Measurements from ENCODE around the gene IL11RA.

IL11RA gene

DNA sequence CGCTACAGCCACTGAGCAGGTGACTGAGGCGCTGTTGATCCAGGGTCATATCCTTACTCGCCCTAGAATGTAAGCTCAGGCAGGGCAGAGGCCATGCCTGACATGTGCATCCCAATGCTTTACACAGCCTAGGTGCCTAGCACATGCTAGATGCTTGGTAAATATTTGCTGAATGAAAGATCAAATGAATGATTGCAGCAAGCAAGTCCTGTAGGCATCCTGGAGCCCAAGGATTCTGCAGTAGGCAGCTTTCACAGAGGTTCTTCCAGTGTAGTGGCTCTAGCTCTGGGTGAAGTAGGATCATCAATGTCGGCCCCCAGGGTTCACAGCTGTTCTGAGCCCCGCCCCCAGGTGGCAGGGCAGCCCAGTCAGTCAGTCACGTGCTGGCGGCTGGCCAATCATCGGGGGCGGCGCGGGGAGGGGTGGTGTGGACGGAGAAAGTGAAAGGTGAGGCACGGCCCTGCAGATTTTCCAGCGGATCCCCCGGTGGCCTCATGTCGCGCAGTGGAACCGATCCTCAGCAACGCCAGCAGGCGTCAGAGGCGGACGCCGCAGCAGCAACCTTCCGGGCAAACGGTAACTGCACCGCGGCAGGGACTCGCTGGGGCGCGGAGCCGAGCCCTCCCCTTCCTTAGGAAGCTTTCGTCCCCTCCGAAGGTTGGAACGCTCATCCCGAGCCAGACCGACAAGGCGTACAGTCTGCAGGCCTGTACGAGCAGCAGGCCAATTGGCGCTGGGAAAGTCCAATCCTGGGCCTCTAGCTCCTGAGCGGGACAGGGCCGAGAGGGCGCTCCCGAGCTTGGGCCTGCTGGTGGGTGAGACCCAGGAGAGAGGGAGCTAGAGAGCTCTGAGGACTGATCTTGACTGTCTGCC, 5.5 kb upstream of the IL11RA start, which contains the start of gene GALT:
TSS of gene GALT (plus strand) at position 465 of the 873 bp plus-strand sequence. CDS start at position 495, 30 bp downstream.
- H2AK5ac ChIP-seq (ENCODE audit: low read length), result peak within 1 kb of the TSS; percentile 50
- peak; percentile 93 to 95 for DNase-seq
- H2BK120ac ChIP-seq (ENCODE audit: insufficient read depth, low read length, poor library complexity), result peak within 1 kb of the TSS; percentile 67
- H3K14ac ChIP-seq (ENCODE audit: low read length), result peak within 1 kb of the TSS; percentile 95
- H2BK5ac ChIP-seq (ENCODE audit: low read depth, low read length, poor library complexity), result peak within 1 kb of the TSS; percentile 73
- peak within 1 kb of the TSS; percentile 89 for H4K8ac ChIP-seq (ENCODE audit: low read depth, low read length)
- peak within 1 kb of the TSS; percentile 81 for H3K9ac ChIP-seq (ENCODE audit: low read length)
- no peak within 1 kb of the TSS for H3K23ac ChIP-seq (ENCODE audit: low read length)
- peak within 1 kb of the TSS; percentile 76 for H3K27ac ChIP-seq (ENCODE audit: low read depth, low read length)
- H3K4me3 ChIP-seq (ENCODE audit: low read depth, low read length), result peak within 1 kb of the TSS; percentile 81
- H3K79me1 ChIP-seq (ENCODE audit: low read length), result peaks cover 11% of the 10 kb centered on the region
- H3K4me2 ChIP-seq (ENCODE audit: low read length), result peak within 1 kb of the TSS; percentile 78
- H2BK12ac ChIP-seq (ENCODE audit: low read length), result peak within 1 kb of the TSS; percentile 76
- peaks cover 32 to 33% of the 10 kb centered on the region in 2 experiments for H3K4me1 ChIP-seq (ENCODE audit: control insufficient read depth in 1 of 2, insufficient read depth in 2 of 2, low read length in 2 of 2)
- peak within 1 kb of the TSS; percentile 70 for H4K12ac ChIP-seq (ENCODE audit: low read depth, low read length)
- peaks cover 12% of the 10 kb centered on the region for H3K79me2 ChIP-seq (ENCODE audit: control insufficient read depth, insufficient read depth, low read length, poor library complexity)
- peak within 1 kb of the TSS; percentile 72 for H2AFZ ChIP-seq (ENCODE audit: insufficient read depth, low read length, poor library complexity)
- peak within 1 kb of the TSS; percentile 87 for H3K18ac ChIP-seq (ENCODE audit: low read length)
- H4K91ac ChIP-seq (ENCODE audit: low read depth, low read length), result peak within 1 kb of the TSS; percentile 86
- WGBS (ENCODE audit: extremely low coverage, insufficient coverage, insufficient read length), result no CpG with 5 or more reads among the region's 43 CpGs
- peaks cover 15 to 17% of the 10 kb centered on the region in 2 experiments for H3K36me3 ChIP-seq (ENCODE audit: control insufficient read depth in 1 of 2, insufficient read depth in 2 of 2, low read length in 2 of 2)
- H3K9me3 ChIP-seq (ENCODE audit: insufficient read depth, low read depth, low read length), result no peaks in the 10 kb centered on the region
- H3K4ac ChIP-seq (ENCODE audit: low read depth, low read length), result peak within 1 kb of the TSS; percentile 67
- H3K27me3 ChIP-seq (ENCODE audit: insufficient read depth, low read length), result no peaks in the 10 kb centered on the region

GRCh38 chr9:34647084-34647403, 4.9 kb upstream of the IL11RA start:
- Histone ChIP-seq H2AFZ (ENCODE audit: insufficient read depth, low read length, poor library complexity) (peak overlapping the region; percentile 72), H3K14ac (ENCODE audit: low read length) (peak overlapping the region; percentile 95), H4K8ac (ENCODE audit: low read depth, low read length) (peak overlapping the region; percentile 89), H2BK12ac (ENCODE audit: low read length) (no peak overlapping the region), H3K79me2 (ENCODE audit: control insufficient read depth, insufficient read depth, low read length, poor library complexity) (peaks cover 12% of the 10 kb centered on the region), H3K79me1 (ENCODE audit: low read length) (peaks cover 12% of the 10 kb centered on the region), H3K4me2 (ENCODE audit: low read length) (peak overlapping the region; percentile 78), H3K4me3 (ENCODE audit: low read depth, low read length) (peak overlapping the region; percentile 81), H4K12ac (ENCODE audit: low read depth, low read length) (no peak overlapping the region), H3K9me3 (ENCODE audit: insufficient read depth, low read depth, low read length) (no peaks in the 10 kb centered on the region), H3K4me1 (ENCODE audit: control insufficient read depth in 1 of 2, insufficient read depth in 2 of 2, low read length in 2 of 2) (peaks cover 33% of the 10 kb centered on the region in 2 experiments), H2BK5ac (ENCODE audit: low read depth, low read length, poor library complexity) (peak overlapping the region; percentile 23), H3K18ac (ENCODE audit: low read length) (peak overlapping the region; percentile 87), H3K36me3 (ENCODE audit: control insufficient read depth in 1 of 2, insufficient read depth in 2 of 2, low read length in 2 of 2) (peaks cover 15 to 17% of the 10 kb centered on the region in 2 experiments), H2AK5ac (ENCODE audit: low read length) (peak overlapping the region; percentile 50), H2BK120ac (ENCODE audit: insufficient read depth, low read length, poor library complexity) (peak overlapping the region; percentile 9), H3K27ac (ENCODE audit: low read depth, low read length) (peak overlapping the region; percentile 76), H3K9ac (ENCODE audit: low read length) (peak overlapping the region; percentile 62), H3K23ac (ENCODE audit: low read length) (no peak overlapping the region), H3K4ac (ENCODE audit: low read depth, low read length) (peak overlapping the region; percentile 67), H3K27me3 (ENCODE audit: insufficient read depth, low read length) (no peaks in the 10 kb centered on the region), H4K91ac (ENCODE audit: low read depth, low read length) (peak overlapping the region; percentile 86)
- DNase-seq, result no peak
- WGBS (ENCODE audit: extremely low coverage, insufficient coverage, insufficient read length), result no CpG with 5 or more reads among the region's 8 CpGs

DNA sequence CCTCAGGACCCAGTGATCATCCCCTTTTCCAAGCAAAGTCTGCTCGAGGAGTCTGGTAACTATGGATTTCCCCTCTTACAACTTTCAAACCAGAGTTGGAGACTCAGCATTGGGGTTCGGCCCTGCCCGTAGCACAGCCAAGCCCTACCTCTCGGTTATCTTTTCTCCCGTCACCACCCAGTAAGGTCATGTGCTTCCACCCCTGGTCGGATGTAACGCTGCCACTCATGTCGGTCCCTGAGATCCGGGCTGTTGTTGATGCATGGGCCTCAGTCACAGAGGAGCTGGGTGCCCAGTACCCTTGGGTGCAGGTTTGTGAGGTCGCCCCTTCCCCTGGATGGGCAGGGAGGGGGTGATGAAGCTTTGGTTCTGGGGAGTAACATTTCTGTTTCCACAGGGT, 4.3 kb upstream of the IL11RA start:
- Histone ChIP-seq H3K9me3 (ENCODE audit: insufficient read depth, low read depth, low read length) (no peaks in the 10 kb centered on the region), H4K12ac (ENCODE audit: low read depth, low read length) (no peak overlapping the region), H2AK5ac (ENCODE audit: low read length) (no peak overlapping the region), H4K91ac (ENCODE audit: low read depth, low read length) (no peak overlapping the region), H3K79me1 (ENCODE audit: low read length) (peaks cover 12% of the 10 kb centered on the region), H3K18ac (ENCODE audit: low read length) (peak overlapping the region; percentile 44), H3K23ac (ENCODE audit: low read length) (no peak overlapping the region), H3K27ac (ENCODE audit: low read depth, low read length) (no peak overlapping the region), H3K79me2 (ENCODE audit: control insufficient read depth, insufficient read depth, low read length, poor library complexity) (peaks cover 12% of the 10 kb centered on the region), H2BK5ac (ENCODE audit: low read depth, low read length, poor library complexity) (no peak overlapping the region), H2BK12ac (ENCODE audit: low read length) (no peak overlapping the region), H2AFZ (ENCODE audit: insufficient read depth, low read length, poor library complexity) (peak overlapping the region; percentile 26), H3K4me2 (ENCODE audit: low read length) (peak overlapping the region; percentile 78), H4K8ac (ENCODE audit: low read depth, low read length) (no peak overlapping the region), H3K4me1 (ENCODE audit: control insufficient read depth in 1 of 2, insufficient read depth in 2 of 2, low read length in 2 of 2) (peaks cover 39% of the 10 kb centered on the region in 2 experiments), H2BK120ac (ENCODE audit: insufficient read depth, low read length, poor library complexity) (no peak overlapping the region), H3K36me3 (ENCODE audit: control insufficient read depth in 1 of 2, insufficient read depth in 2 of 2, low read length in 2 of 2) (peaks cover 15 to 17% of the 10 kb centered on the region in 2 experiments), H3K4ac (ENCODE audit: low read depth, low read length) (peak overlapping the region; percentile 19), H3K14ac (ENCODE audit: low read length) (no peak overlapping the region), H3K4me3 (ENCODE audit: low read depth, low read length) (no peak overlapping the region), H3K27me3 (ENCODE audit: insufficient read depth, low read length) (no peaks in the 10 kb centered on the region), H3K9ac (ENCODE audit: low read length) (no peak overlapping the region)
- WGBS (ENCODE audit: extremely low coverage, insufficient coverage, insufficient read length), result no CpG with 5 or more reads among the region's 10 CpGs
- no peak for DNase-seq

- Histone ChIP-seq H4K8ac (ENCODE audit: low read depth, low read length) (no peak overlapping the region), H2BK5ac (ENCODE audit: low read depth, low read length, poor library complexity) (no peak overlapping the region), H3K79me2 (ENCODE audit: control insufficient read depth, insufficient read depth, low read length, poor library complexity) (peaks cover 12% of the 10 kb centered on the region), H3K4ac (ENCODE audit: low read depth, low read length) (no peak overlapping the region), H3K9me3 (ENCODE audit: insufficient read depth, low read depth, low read length) (no peaks in the 10 kb centered on the region), H4K12ac (ENCODE audit: low read depth, low read length) (no peak overlapping the region), H3K4me3 (ENCODE audit: low read depth, low read length) (no peak overlapping the region), H3K18ac (ENCODE audit: low read length) (no peak overlapping the region), H3K14ac (ENCODE audit: low read length) (no peak overlapping the region), H3K27me3 (ENCODE audit: insufficient read depth, low read length) (no peaks in the 10 kb centered on the region), H3K9ac (ENCODE audit: low read length) (no peak overlapping the region), H3K4me2 (ENCODE audit: low read length) (no peak overlapping the region), H3K27ac (ENCODE audit: low read depth, low read length) (no peak overlapping the region), H2AK5ac (ENCODE audit: low read length) (no peak overlapping the region), H4K91ac (ENCODE audit: low read depth, low read length) (no peak overlapping the region), H3K36me3 (ENCODE audit: control insufficient read depth in 1 of 2, insufficient read depth in 2 of 2, low read length in 2 of 2) (peaks cover 15 to 17% of the 10 kb centered on the region in 2 experiments), H2AFZ (ENCODE audit: insufficient read depth, low read length, poor library complexity) (no peak overlapping the region), H3K79me1 (ENCODE audit: low read length) (peaks cover 15% of the 10 kb centered on the region), H2BK12ac (ENCODE audit: low read length) (no peak overlapping the region), H3K23ac (ENCODE audit: low read length) (no peak overlapping the region), H3K4me1 (ENCODE audit: control insufficient read depth in 1 of 2, insufficient read depth in 2 of 2, low read length in 2 of 2) (peaks cover 48 to 49% of the 10 kb centered on the region in 2 experiments), H2BK120ac (ENCODE audit: insufficient read depth, low read length, poor library complexity) (no peak overlapping the region)
- no CpG with 5 or more reads among the region's 8 CpGs for WGBS (ENCODE audit: extremely low coverage, insufficient coverage, insufficient read length)
- no peak for DNase-seq
Observed at GRCh38 chr9:34648673-34649072, 3.3 kb upstream of the IL11RA start.

Measured in trophoblast cell (in vitro differentiated cells and primary cell).